IPS DF 6.9 (cell line): ENCODE measurements around the gene ZNF513.

Experiments
- DNase-seq: peaks from one replicate; pipeline ENCODE4 v3.0.0-alpha.2; 2013; ENCODE audit warnings: low read depth, low spot score
- H3K27ac ChIP-seq: one replicate; pipeline ENCODE4 v1.5.1; 2013; ENCODE audit warnings: low read length, control low read depth
- H3K27me3 ChIP-seq: 2 replicates; pipeline ENCODE4 v1.6.1; 2013; ENCODE audit warnings: mild to moderate bottlenecking, low read length; ENCODE audit not compliant: control insufficient read depth, insufficient read depth
- H3K36me3 ChIP-seq: 2 replicates; pipeline ENCODE4 v1.6.1; 2013; ENCODE audit warnings: low read length; ENCODE audit not compliant: control insufficient read depth, insufficient read depth
- H3K4me1 ChIP-seq: 2 replicates; pipeline ENCODE4 v1.6.1; 2013; ENCODE audit warnings: low read length; ENCODE audit not compliant: control insufficient read depth, insufficient read depth
- H3K4me3 ChIP-seq: 2 replicates; pipeline ENCODE4 v1.5.1; 2013; ENCODE audit warnings: mild to moderate bottlenecking, low read length
- H3K9me3 ChIP-seq: 2 replicates; pipeline ENCODE4 v1.6.1; 2013; ENCODE audit warnings: low read length, inconsistent platforms; ENCODE audit not compliant: control insufficient read depth, insufficient read depth
- WGBS: extraction: QIAGEN DNeasy Blood & Tissue Kit; methylation state at CpG from one replicate; pipeline ENCODE4 v1.1.7; 2013; ENCODE audit warnings: mixed read lengths, missing lambda C conversion rate; ENCODE audit not compliant: insufficient read length, insufficient coverage; 5-methylcytosine and 5-hydroxymethylcytosine counted together

ZNF513 gene

GRCh38 chr2:27412419-27413152 lies 32.1 kb upstream of the ZNF513 start:
- DNase-seq, result no peak
- no peak overlapping the region for H3K27ac ChIP-seq
- H3K9me3 ChIP-seq, result no peaks in the 10 kb centered on the region
- WGBS, result no CpG with 5 or more reads among the region's 9 CpGs
- H3K27me3 ChIP-seq, result no peaks in the 10 kb centered on the region
- H3K4me1 ChIP-seq, result no peaks in the 10 kb centered on the region; the same call in 1 of the 2 replicates
- H3K36me3 ChIP-seq, result no peaks in the 10 kb centered on the region
- no peak overlapping the region for H3K4me3 ChIP-seq

- Histone ChIP-seq H3K9me3 (no peaks in the 10 kb centered on the region), H3K27ac (no peak within 1 kb of the TSS), H3K4me1 (no peaks in the 10 kb centered on the region; the same call in 1 of the 2 replicates), H3K36me3 (no peaks in the 10 kb centered on the region), H3K27me3 (no peaks in the 10 kb centered on the region), H3K4me3 (peak within 1 kb of the TSS; percentile 94)
- WGBS, result no CpG with 5 or more reads among the region's 82 CpGs
- peak; percentile 85 for DNase-seq
Measured at GRCh38 chr2:27409321-27410073, 29.0 kb upstream of the ZNF513 start, which contains the start of gene PPM1G. Gene PPM1G, minus strand, starts transcription at chr2:27409591. Its CDS starts 169 bp downstream, at chr2:27409422.

- no CpG with 5 or more reads among the region's 33 CpGs for WGBS
- H3K9me3 ChIP-seq, result no peaks in the 10 kb centered on the region
- peak overlapping the region; percentile 94 for H3K4me3 ChIP-seq
- H3K36me3 ChIP-seq, result no peaks in the 10 kb centered on the region
- no peaks in the 10 kb centered on the region; the same call in 1 of the 2 replicates for H3K4me1 ChIP-seq
- no peak for DNase-seq
- H3K27ac ChIP-seq, result no peak overlapping the region
- no peaks in the 10 kb centered on the region for H3K27me3 ChIP-seq
Measured at GRCh38 chr2:27408601-27409320, 28.2 kb upstream of the ZNF513 start.

- WGBS, result 100% methylated on average over 1 of the region's 16 CpGs
- Histone ChIP-seq H3K36me3 (no peaks in the 10 kb centered on the region), H3K9me3 (no peaks in the 10 kb centered on the region), H3K4me3 (peak overlapping the region; percentile 40; the same call in 1 of the 2 replicates), H3K4me1 (no peaks in the 10 kb centered on the region; the same call in 1 of the 2 replicates), H3K27ac (no peak overlapping the region), H3K27me3 (no peaks in the 10 kb centered on the region)
- no peak for DNase-seq
Measured at GRCh38 chr2:27407798-27408491, 27.4 kb upstream of the ZNF513 start.

- WGBS, result no CpG with 5 or more reads among the region's 2 CpGs
- H3K27ac ChIP-seq, result no peak overlapping the region
- H3K27me3 ChIP-seq, result no peaks in the 10 kb centered on the region
- DNase-seq, result no peak
- H3K9me3 ChIP-seq, result no peaks in the 10 kb centered on the region
- no peaks in the 10 kb centered on the region for H3K36me3 ChIP-seq
- H3K4me1 ChIP-seq, result no peaks in the 10 kb centered on the region
- no peak overlapping the region for H3K4me3 ChIP-seq
Measured at GRCh38 chr2:27400348-27401135, 20.0 kb upstream of the ZNF513 start.

GRCh38 chr2:27398962-27399361 lies 18.4 kb upstream of the ZNF513 start:
- H3K27ac ChIP-seq, result no peak overlapping the region
- WGBS, result no CpG with 5 or more reads among the region's 5 CpGs
- no peaks in the 10 kb centered on the region for H3K4me1 ChIP-seq
- H3K9me3 ChIP-seq, result no peaks in the 10 kb centered on the region
- no peaks in the 10 kb centered on the region for H3K27me3 ChIP-seq
- H3K36me3 ChIP-seq, result no peaks in the 10 kb centered on the region
- H3K4me3 ChIP-seq, result no peak overlapping the region
- no peak for DNase-seq

- H3K27me3 ChIP-seq, result no peaks in the 10 kb centered on the region
- 0 out of 2 replicates have a peak, but pooled peaks cover 3% of the 10 kb centered on the region for H3K36me3 ChIP-seq
- no peaks in the 10 kb centered on the region for H3K4me1 ChIP-seq
- H3K4me3 ChIP-seq, result no peak overlapping the region
- H3K9me3 ChIP-seq, result no peaks in the 10 kb centered on the region
- no peak overlapping the region for H3K27ac ChIP-seq
- DNase-seq, result no peak
- no CpG with 5 or more reads among the region's 33 CpGs for WGBS
Measured at GRCh38 chr2:27393225-27393624, 12.7 kb upstream of the ZNF513 start.

- Histone ChIP-seq H3K4me3 (no peak overlapping the region), H3K36me3 (peaks cover 3% of the 10 kb centered on the region; the same call in 1 of the 2 replicates), H3K27me3 (no peaks in the 10 kb centered on the region), H3K27ac (no peak overlapping the region), H3K9me3 (no peaks in the 10 kb centered on the region), H3K4me1 (no peaks in the 10 kb centered on the region)
- no CpG with 5 or more reads among the region's 9 CpGs for WGBS
- DNase-seq, result no peak
Measured at GRCh38 chr2:27390822-27391679, 10.5 kb upstream of the ZNF513 start.
